HepG2 (cell line): ENCODE results near the gene SMYD4. TPM values are rescaled to one million over a fixed set of nuclear protein-coding genes. Genes with fewer than 3 reads are reported as not detected.
A peak's percentile ranks its signal among the peaks of the same experiment; 100 is the strongest.

ENCODE experiments used
- CCAR2 ChIP-seq: fragments of 200-400 bp; formaldehyde crosslinking; optimal IDR thresholded peaks from 2 replicates; pipeline ENCODE3; 2018; ENCODE audit warnings: low read depth, mild to moderate bottlenecking, low read length, moderate library complexity
- FOXA1 ChIP-seq, 2 experiments: fragments of 450-650 bp in 1 of 2; sonication (generic) in 1 of 2; formaldehyde crosslinking in 1 of 2; IDR thresholded peaks; 2 replicates each; pipeline versions ENCODE4 v1.4.0 to v1.6.1; 2016 to 2020; ENCODE audit warnings: missing genetic modification reagents in 1 of 2
- HOXA5 ChIP-seq: sonication (generic); formaldehyde crosslinking; IDR thresholded peaks from 2 replicates; pipeline ENCODE4 v1.4.0; 2020; ENCODE audit warnings: missing genetic modification reagents
- KAT7 ChIP-seq: IDR thresholded peaks from 2 replicates; pipeline ENCODE4 v1.6.1; 2018; ENCODE audit warnings: borderline replicate concordance, missing compliant biosample characterization
- KAT8 ChIP-seq: IDR thresholded peaks from 2 replicates; pipeline ENCODE4 v1.6.1; 2016; ENCODE audit warnings: missing genetic modification reagents, missing compliant biosample characterization
- LBX2 ChIP-seq: sonication (generic); formaldehyde crosslinking; IDR thresholded peaks from 2 replicates; pipeline ENCODE4 v1.5.0; 2020; ENCODE audit warnings: missing genetic modification reagents, mild to moderate bottlenecking, borderline replicate concordance
- MIXL1 ChIP-seq: IDR thresholded peaks from 2 replicates; pipeline ENCODE4 v1.6.1; 2016
- RBFOX2 ChIP-seq: fragments of 200-400 bp; formaldehyde crosslinking; IDR thresholded peaks from 2 replicates; pipeline ENCODE4 v1.6.1; 2017; ENCODE audit warnings: low read depth, mild to moderate bottlenecking, low read length
- RXRB ChIP-seq: IDR thresholded peaks from 2 replicates; pipeline ENCODE4 v1.6.1; 2016; ENCODE audit warnings: borderline replicate concordance, missing genetic modification reagents, missing compliant biosample characterization
- SALL2 ChIP-seq: sonication (generic); formaldehyde crosslinking; IDR thresholded peaks from 2 replicates; pipeline ENCODE4 v1.8.1; 2023; ENCODE audit warnings: mild to moderate bottlenecking, missing genetic modification reagents, inconsistent platforms
- SAP130 ChIP-seq: IDR thresholded peaks from 2 replicates; pipeline ENCODE4 v1.6.1; 2016; ENCODE audit warnings: low read depth
- SOX6 ChIP-seq, 2 experiments: fragments of 450-650 bp in 1 of 2; sonication (generic) in 1 of 2; formaldehyde crosslinking in 1 of 2; IDR thresholded peaks; 2 replicates each; pipeline versions ENCODE4 v1.4.0 to v1.6.1; 2017 to 2020; ENCODE audit warnings: antibody characterized with exemption in 1 of 2, mild to moderate bottlenecking in 1 of 2, missing genetic modification reagents in 1 of 2
- SSRP1 ChIP-seq: IDR thresholded peaks from 2 replicates; pipeline ENCODE4 v1.6.1; 2016; ENCODE audit warnings: control low read depth
- THAP11 ChIP-seq: IDR thresholded peaks from 2 replicates; pipeline ENCODE4 v1.6.1; 2016; ENCODE audit warnings: missing biosample characterization, missing genetic modification reagents
- XBP1 ChIP-seq: sonication (generic); formaldehyde crosslinking; IDR thresholded peaks from 2 replicates; pipeline ENCODE4 v1.5.0; 2020; ENCODE audit warnings: missing genetic modification reagents
- ZBTB33 ChIP-seq: sonication (generic); formaldehyde crosslinking; IDR thresholded peaks from 2 replicates; pipeline ENCODE4 v1.4.0; 2020; ENCODE audit warnings: missing genetic modification reagents
- ZBTB8A ChIP-seq: sonication (generic); formaldehyde crosslinking; IDR thresholded peaks from 2 replicates; pipeline ENCODE4 v1.4.0; 2020; ENCODE audit warnings: mild to moderate bottlenecking, low read depth, missing genetic modification reagents, borderline replicate concordance
- ZMYM4 ChIP-seq: sonication (generic); formaldehyde crosslinking; IDR thresholded peaks from 2 replicates; pipeline ENCODE4 v1.8.1; 2023; ENCODE audit warnings: mild to moderate bottlenecking, missing genetic modification reagents
- ZNF550 ChIP-seq: sonication (generic); formaldehyde crosslinking; IDR thresholded peaks from 2 replicates; pipeline ENCODE4 v1.4.0; 2020; ENCODE audit warnings: mild to moderate bottlenecking, missing genetic modification reagents, borderline replicate concordance
- ZNF572 ChIP-seq: sonication (generic); formaldehyde crosslinking; IDR thresholded peaks from 2 replicates; pipeline ENCODE4 v1.5.1; 2020; ENCODE audit warnings: mild to moderate bottlenecking, missing genetic modification reagents
- ZNF747 ChIP-seq: sonication (generic); formaldehyde crosslinking; IDR thresholded peaks from 2 replicates; pipeline ENCODE4 v1.8.1; 2023; ENCODE audit warnings: missing genetic modification reagents, mild to moderate bottlenecking, borderline replicate concordance
- ZNF777 ChIP-seq: sonication (generic); formaldehyde crosslinking; IDR thresholded peaks from 2 replicates; pipeline ENCODE4 v1.4.0; 2020; ENCODE audit warnings: missing genetic modification reagents
- ZXDC ChIP-seq: sonication (generic); formaldehyde crosslinking; IDR thresholded peaks from 2 replicates; pipeline ENCODE4 v1.5.0; 2020; ENCODE audit warnings: mild to moderate bottlenecking, missing genetic modification reagents
- polyA plus RNA-seq, 8 experiments: library from polyadenylated mRNA; depleted of rRNA in 3 of 8; stranded (reverse) in 7 of 8; unstranded in 1 of 8; fragments of >200 nt; fragmentation: Illumina TruSeq in 4 of 8; extraction: Trizol in 4 of 8; gene quantifications; 2 replicates each; pipeline versions ENCODE4 v1.2.1 to v1.2.3, GENCODE V29; 2011 to 2016; ENCODE audit warnings: low read depth in 4 of 8, missing spikeins in 1 of 8, mixed read lengths in 1 of 8; ENCODE audit not compliant: insufficient read depth in 1 of 8
- total RNA-seq, 5 experiments: library from RNA; depleted of rRNA; stranded (reverse); fragments of >200 nt; fragmentation: Illumina TruSeq; extraction: Trizol; gene quantifications; 2 replicates each; pipeline ENCODE4 v1.2.3, GENCODE V29; 2016; ENCODE audit warnings: low read depth in 1 of 5

SMYD4 gene
- total and polyA plus RNA-seq, 2 of the 13 experiments (the other 11 are each of a cell fraction or from before 2014, with no cell fraction given), result 7.4 to 11.3 TPM

- no peak for TF ChIP-seq XBP1 (CRISPR knock-in tag)
- peak; percentile 74; the same call in 1 of the 2 replicates for TF ChIP-seq ZNF572 (CRISPR knock-in tag)
- no peak for TF ChIP-seq SOX6 (IDR thresholded peaks at IDR 0.05)
- TF ChIP-seq SOX6 (CRISPR knock-in tag; IDR thresholded peaks at IDR 0.05), result peak; percentile 95
- peak; percentile 74; the same call in 1 of the 2 replicates for TF ChIP-seq ZNF550 (CRISPR knock-in tag)
- TF ChIP-seq ZNF747 (CRISPR knock-in tag), result peak; percentile 81; the same call in 1 of the 2 replicates
- TF ChIP-seq SAP130 (CRISPR knock-in tag), result peak; percentile 96
- TF ChIP-seq ZMYM4 (CRISPR knock-in tag), result peak; percentile 45
- peak; percentile 23; the same call in 1 of the 2 replicates for TF ChIP-seq KAT7 (CRISPR knock-in tag)
- peak; percentile 78 for TF ChIP-seq THAP11 (CRISPR knock-in tag)
- peak; percentile 45; the same call in 1 of the 2 replicates for TF ChIP-seq FOXA1 (IDR thresholded peaks at IDR 0.05)
- peak; percentile 98 for TF ChIP-seq FOXA1 (CRISPR knock-in tag; IDR thresholded peaks at IDR 0.05)
- peak; percentile 94 for TF ChIP-seq MIXL1 (CRISPR knock-in tag)
- peak; percentile 99 for TF ChIP-seq RXRB
- peak; percentile 13; the same call in 1 of the 2 replicates for TF ChIP-seq RBFOX2
- TF ChIP-seq ZBTB8A (CRISPR knock-in tag), result no peak
- peak; percentile 70 for TF ChIP-seq ZBTB33
- no peak; the same call in 1 of the 2 replicates for TF ChIP-seq ZXDC
- TF ChIP-seq LBX2 (CRISPR knock-in tag), result no peak
- peak; percentile 81 for TF ChIP-seq CCAR2
- TF ChIP-seq SSRP1 (CRISPR knock-in tag), result peak; percentile 23; the same call in 1 of the 2 replicates
- TF ChIP-seq HOXA5 (CRISPR knock-in tag), result no peak
- TF ChIP-seq ZNF777 (CRISPR knock-in tag), result 0 out of 2 replicates have a peak, but pooled peaks have one; percentile 36
- TF ChIP-seq SALL2, result peak; percentile 89
- TF ChIP-seq KAT8, result peak; percentile 79
Measured at GRCh38 chr17:1736348-1737281, 93.1 kb downstream of the SMYD4 start (continued).
